Measurements from ENCODE around the gene VPS37B.

- TF ChIP-seq CTCF (IDR thresholded peaks at IDR 0.05; ENCODE audit: low read depth, low read length) (no peak), EZH2phosphoT487 (IDR thresholded peaks at IDR 0.05; ENCODE audit: low read depth) (no peak)
These were observed 48.0 kb downstream of the VPS37B start for GRCh38 chr12:122847921-122848421.
